ENCODE results near the gene CASP7. TPM values are rescaled to one million over a fixed set of nuclear protein-coding genes. Genes with fewer than 3 reads are reported as not detected.

CASP7 gene
- polyA plus RNA-seq, 1 donor = 15.8 TPM

DNA sequence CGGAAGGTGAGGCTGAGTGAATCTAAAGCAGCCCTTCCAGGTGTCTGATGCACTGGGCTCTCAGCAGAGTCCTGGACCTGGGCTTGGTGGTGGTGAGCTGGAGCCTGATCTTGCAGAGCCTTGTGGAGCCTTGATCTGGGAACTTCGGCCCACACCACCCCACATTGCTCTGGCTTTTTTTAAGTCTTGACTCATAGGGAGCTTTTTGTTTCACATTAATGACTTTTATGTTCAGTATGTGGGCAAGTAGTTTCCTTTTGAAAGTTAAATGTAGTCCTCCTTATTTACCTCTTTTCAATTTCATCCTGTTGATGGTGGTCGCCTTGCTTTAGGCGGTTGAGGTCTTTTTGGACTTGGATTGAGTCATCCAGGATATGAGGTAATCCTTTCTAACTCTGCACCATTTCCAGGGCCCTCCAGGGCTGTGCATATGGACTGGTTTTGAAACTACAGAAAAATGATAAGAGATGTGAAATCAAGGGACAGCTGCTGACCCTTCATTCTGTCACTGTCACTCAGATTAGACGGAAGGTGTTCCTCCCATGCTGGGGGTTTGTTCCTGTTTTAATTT lies 12.9 kb upstream of the CASP7 start:
- no peak for DNase-seq

- DNase-seq = peak; percentile 23
Observed at GRCh38 chr10:113680190-113681111, 739 bp downstream of the CASP7 start.

- DNase-seq = no peak
Observed at GRCh38 chr10:113681533-113682470, 2.1 kb downstream of the CASP7 start.

- no peak for DNase-seq
Observed at GRCh38 chr10:113683300-113683699, 3.6 kb downstream of the CASP7 start.

DNA sequence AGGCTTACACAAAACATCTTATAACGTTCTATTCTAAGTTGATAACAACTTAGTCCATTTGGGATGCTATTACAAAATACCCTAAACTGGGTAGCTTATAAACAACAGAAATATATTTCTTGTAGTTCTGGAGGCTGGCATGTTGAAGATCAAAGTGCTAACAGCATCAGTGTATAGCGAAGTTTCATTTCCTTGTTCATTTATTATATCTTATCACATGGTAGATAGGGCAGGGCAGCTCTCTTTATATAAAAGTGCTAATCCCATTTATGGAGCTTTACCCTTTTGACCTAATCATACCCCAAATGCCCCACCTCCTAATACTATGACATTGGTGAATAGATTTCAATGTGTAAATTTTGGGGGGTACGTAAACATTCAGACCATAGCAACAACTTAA lies 6.3 kb downstream of the CASP7 start:
- no peak for DNase-seq

- no peak for DNase-seq
Observed at GRCh38 chr10:113687037-113687436, 7.3 kb downstream of the CASP7 start.

- DNase-seq = no peak
Observed at GRCh38 chr10:113689057-113689456, 9.3 kb downstream of the CASP7 start.

DNA sequence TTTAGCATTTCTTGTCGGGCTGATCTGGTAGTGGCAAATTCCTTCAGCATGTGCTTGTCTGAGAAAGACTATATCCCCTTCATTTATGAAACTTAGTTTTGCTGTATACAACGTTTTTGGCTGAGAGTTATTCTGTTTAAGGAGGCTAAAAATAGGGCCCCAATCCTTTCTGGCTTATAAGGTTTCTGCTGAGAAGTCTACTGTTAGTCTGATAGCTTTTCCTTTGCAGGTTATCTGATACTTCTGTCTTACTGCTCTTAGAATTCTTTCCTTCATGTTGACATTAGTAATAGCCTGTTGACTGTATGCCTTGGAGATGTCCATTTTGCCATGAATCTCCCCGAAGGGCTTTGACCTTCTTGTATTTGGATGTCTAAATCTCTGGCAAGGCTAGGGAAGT lies 9.9 kb downstream of the CASP7 start:
- no peak for DNase-seq

GRCh38 chr10:113690749-113691148 lies 11.0 kb downstream of the CASP7 start:
- no peak for DNase-seq

- DNase-seq = no peak
Observed at GRCh38 chr10:113691381-113691780, 11.7 kb downstream of the CASP7 start.

DNA sequence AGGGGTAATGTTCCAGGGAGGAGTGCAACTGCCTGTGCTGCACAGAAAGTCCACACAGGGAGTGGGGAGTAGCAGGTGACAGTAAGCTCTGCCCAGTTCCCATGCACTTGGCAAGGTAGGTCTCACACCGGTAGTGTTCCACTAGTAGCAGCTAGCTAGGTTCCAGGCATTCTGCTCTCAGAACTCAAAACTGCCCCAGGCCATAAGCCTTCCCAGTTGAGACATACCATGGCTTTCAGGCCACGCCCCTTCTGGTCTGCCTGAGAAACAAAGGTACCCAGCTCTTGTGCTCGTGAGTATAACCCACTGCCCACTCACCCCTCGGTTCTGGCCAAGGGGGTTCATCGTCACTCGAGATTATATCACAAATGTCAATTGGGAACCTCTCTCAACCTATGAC lies 12.6 kb downstream of the CASP7 start:
- DNase-seq = no peak

DNA sequence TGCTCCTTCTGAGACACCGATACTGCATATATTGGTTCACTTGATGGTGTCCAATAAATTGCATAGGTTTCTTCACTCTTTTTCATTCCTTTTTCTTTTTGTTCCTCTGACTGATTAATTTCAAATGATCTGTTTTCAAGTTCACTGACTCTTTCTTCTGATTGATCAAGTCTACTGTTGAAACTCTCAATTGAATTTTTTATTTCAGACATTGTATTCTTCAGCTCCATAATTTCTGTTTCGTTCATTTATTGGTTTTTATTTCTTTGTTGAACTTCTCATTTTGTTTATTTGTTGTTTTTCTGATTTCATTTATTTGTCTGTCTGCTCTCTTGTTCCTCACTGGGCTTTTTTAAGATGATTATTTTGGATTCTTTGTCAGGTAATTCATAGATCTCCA lies 13.6 kb downstream of the CASP7 start:
- DNase-seq = no peak

DNA sequence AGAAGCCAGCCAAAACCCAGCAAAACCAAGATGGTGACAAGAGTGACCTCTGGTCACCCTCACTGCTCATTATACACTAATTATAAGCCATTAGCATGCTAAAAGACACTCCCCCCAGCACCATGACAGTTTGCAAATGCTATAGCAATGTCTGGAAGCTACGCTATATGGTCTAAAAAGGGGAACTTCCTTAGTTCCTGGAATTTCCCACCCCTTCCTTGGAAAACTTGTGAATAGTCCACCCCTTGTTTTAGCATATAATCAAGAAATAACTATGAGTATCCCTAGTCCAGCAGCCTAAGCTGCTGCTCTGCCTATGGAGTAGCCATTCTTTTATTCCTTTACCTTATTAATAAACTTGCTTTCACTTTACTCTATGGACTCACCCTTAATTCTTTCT lies 16.0 kb downstream of the CASP7 start:
- no peak for DNase-seq

GRCh38 chr10:113697595-113697994 lies 17.9 kb downstream of the CASP7 start:
- DNase-seq = no peak

GRCh38 chr10:113704637-113705343 lies 25.1 kb downstream of the CASP7 start:
- DNase-seq = peak; percentile 26

- no peak for DNase-seq
Observed at GRCh38 chr10:113705344-113705652, 25.6 kb downstream of the CASP7 start.

- DNase-seq = no peak
Observed at GRCh38 chr10:113706623-113707022, 26.9 kb downstream of the CASP7 start.

DNA sequence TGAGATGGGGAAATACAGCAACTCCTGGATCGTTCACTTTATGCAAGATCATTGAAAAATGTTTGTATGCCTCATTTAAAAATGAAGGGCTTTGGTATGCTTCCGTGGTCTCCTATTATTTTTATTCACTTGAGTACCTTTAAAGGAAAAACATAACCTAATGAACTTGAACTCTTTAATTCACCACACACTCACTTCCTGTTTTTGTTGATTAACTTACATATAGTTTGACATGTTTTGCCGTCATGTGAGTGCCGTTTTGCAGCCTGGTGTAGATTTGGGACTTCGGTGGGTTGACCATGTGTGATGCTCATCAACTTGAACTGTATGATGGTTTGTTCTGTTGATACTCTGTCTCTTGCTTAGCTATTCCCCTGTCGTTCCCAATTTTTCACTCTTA lies 28.9 kb downstream of the CASP7 start:
- DNase-seq = no peak

DNA sequence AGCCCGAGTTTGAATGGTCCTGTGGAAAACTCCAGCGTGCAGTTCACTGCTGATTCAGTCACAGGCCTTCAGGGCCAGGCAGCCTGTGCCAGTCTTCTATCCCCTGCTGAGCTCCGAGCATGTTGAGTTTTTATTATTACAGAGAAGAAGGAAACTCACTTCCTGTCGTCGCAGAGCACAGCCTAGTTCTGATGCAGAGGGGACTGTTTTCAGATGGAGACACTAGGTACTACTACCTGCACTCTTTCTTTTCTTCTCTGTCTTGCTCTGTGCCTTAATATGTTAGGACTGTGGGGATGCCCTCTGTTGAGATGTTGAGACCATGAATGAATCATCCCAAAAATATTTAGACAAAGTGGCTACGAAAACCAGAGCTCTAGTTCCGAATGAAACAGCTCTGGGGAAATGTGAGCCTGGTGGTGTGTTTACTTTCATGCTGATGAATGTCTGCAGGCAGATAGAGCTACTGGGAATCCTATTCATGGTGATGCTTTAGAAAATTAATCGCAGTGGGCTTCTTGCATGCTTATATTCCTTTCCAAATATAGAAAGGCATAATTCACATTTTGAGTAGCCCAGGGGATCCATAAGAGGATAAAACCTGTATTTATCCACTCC lies 29.6 kb downstream of the CASP7 start:
- DNase-seq = no peak

DNA sequence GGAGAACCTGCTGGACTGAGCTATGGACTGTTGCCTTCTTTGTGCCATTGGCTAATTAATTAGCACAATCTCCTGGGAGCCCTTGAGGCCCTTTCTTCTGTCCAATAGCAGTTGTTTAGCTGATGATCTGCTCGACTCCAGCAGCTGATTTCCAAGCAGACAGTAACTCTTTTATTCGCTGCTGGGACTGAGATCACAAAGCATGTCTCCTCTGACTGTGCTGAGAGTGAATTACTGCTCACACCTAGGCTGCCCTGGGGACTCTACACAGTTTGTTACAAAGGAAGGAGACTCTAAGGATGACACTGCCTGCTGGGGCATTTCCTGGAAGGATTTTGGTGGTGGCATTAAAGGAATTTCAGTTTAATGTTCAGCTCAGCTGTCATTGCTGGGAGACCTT lies 31.4 kb downstream of the CASP7 start:
- DNase-seq = no peak

- DNase-seq = no peak
Observed at GRCh38 chr10:113712024-113712423, 32.3 kb downstream of the CASP7 start.

Measured in hindlimb muscle (tissue), 1 donor.